ENCODE results near the gene GLG1. TPM values are rescaled to one million over a fixed set of nuclear protein-coding genes. Genes with fewer than 3 reads are reported as not detected.
"Not testable (repeated sequence)": the region's sequence is repeated elsewhere in the genome, so short reads cannot be mapped to it uniquely, and the experiment has no call there.

GLG1 gene
- total RNA-seq, 1 donor from 2014 or later = 49.6 TPM

DNA sequence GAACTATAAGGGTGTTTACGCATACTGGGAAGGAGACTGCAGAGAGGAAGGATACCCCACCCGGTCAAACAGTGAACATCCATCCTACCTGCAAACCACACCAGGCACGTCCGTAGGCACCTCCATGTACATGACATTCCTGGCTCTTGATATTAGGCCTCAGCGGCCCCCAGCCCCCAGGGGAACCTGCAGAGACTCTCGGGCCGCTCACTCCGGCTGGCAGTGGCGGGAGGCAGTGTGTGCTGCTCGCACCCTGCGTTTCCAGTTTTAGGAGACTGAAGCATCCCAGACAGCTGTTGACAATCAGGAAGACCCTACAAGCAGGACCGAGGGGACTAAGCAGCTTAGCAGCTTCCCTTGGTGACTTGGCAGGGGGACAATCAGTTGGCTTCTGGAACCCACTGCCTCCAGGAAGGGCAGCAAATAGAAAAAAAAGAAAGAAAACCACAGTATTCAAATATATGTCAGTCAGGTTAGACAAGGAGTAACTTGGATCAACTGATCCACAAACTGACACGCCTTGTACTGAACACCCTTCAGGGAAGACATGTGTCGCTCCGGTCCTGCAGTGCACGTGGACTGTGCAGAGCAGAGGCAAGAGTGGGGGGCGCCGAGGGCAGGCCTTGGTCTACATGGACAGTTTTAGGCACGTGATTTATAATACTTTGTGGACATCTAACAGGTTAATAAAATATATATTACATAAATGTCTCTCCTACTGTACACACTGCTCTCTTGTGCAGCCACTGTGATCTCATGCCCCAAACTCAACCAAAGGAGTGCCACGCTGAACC lies 155.8 kb downstream of the GLG1 start:
- DNase-seq (ENCODE audit: low spot score) (no peak), ATAC-seq (no peak)

DNA sequence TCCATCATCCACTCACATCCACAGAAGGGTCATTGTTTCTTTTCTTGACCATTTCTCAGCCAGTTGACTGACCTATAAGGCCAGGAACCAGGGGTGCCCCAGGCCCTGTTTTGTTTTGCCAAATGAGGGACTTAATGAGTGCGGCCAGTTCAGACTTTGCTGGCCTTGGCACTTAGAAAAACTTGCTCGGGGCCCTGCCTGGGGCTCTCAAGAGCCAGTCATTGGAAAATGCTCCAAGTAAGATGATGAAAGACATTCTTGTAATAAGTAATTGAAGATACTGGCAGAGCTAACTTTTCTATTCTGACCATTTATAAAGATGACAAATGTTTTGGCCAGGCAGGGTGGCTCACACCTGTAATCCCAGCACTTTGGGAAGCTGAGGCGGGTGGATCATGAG lies 156.7 kb downstream of the GLG1 start:
- DNase-seq (ENCODE audit: low spot score) (no peak), ATAC-seq (no peak)

DNA sequence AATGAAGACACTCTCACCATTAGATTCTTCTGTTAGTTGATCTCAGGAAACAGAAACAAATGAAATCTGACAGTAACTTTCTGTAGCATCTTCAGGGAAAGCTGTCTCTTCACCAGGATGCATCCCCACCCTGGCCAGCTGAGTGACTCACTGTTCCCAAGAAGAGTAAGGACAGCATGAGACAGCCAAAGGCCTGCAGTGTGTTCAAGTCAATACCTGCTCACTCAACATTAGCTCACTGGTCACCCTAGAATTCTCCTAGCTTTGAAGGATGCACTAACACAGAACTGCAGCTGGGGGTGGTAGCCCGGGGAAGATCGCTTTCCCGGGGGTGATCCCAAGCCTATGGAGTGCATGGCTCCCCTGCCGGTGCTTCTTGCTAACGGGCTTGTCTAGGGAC lies 157.4 kb downstream of the GLG1 start:
- no peak for ATAC-seq
- DNase-seq (ENCODE audit: low spot score) = no peak

DNA sequence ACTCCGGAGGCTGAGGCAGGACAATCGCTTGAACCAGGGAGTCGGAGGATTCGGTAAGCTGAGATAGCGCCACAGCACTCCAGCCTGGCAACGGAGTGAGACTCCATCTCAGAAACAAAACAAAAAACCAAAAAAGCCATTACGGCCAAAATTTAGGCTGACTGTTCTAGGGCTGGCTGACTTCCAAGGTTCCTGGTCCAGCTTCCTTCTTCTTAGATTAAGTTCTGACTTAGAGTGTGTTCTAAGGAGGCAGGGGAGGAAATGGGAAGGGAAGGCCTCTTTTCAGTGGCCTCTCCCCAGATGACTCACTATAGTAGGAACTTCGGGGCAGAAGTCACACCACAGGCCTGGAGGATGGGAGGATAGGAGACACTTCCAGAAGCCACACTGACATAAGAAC lies 157.9 kb downstream of the GLG1 start:
- DNase-seq (ENCODE audit: low spot score) (peak; percentile 50), ATAC-seq (peak; percentile 76)

DNA sequence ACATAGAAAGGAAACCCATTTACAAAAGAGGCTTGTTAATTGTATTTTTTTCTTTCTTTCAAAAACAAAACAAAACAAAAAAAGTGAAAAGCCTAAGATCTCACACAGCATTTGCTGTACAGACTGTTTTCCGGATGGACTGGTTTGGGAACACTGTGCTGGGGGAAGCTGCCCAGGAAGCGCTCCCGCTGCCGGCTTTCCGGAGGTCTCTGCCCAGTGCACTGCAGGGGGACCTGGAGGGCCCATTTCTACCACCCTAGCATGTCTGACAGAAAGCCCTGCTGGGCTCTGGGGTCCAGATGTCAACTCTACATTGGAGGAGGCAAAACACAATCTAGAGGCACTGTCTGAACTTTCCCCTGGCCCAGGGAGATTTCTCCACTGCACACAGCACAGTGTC lies 159.3 kb downstream of the GLG1 start:
- DNase-seq (ENCODE audit: low spot score) (no peak), ATAC-seq (peak; percentile 24)

DNA sequence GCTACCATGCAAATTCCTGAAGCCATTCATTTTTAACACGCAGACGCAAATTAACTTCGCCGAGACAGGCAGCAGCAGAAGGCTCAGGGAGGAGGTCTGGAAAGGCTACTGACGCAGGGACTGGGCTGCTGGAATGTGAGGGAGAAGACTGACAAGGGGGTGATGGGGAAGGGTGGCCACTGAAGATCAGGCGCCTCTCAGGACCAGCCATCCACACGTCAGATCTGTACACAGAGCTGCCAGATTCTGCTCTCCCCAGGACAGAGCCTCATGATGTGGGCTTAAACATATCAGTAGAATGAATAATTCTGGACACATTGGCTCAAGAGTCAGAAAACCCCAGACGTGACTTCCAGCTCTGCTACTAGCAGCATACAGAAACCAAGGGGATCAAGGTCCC lies 160.0 kb downstream of the GLG1 start:
- DNase-seq (ENCODE audit: low spot score) (no peak), ATAC-seq (no peak)

DNA sequence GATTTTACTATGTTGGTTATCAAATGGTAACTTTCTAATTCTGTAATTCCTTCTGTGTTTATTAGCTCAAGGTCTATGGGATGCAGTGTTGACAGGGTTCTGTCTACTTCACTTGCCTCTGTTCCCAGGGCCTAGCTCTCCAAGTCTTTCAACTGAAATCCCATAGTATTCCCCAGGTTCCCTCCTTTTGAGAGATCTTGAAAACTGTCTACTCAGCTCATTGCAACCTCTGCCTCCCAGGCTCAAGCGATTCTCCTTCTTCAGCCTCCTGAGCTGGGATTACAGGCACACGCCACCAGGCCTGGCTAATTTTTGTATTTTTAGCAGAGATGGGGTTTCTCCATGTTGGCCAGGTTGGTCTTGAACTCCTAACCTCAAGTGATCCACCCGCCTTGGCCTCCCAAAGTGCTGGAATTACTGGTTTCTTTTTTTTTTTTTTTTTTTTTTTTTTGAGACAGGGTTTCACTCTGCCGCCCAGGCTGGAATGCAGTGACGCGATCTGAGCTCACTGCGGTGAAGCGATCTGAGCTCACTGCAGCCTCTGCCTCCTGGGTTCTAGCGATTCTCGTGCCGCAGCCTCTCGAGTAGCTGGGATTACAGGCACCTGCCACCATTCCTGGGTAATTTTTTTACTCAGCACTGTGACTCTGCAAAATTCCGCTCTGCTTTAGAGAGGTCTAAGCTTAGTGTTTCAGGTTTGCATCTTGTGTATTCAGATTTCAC lies 163.1 kb downstream of the GLG1 start:
- DNase-seq (ENCODE audit: low spot score); ATAC-seq: not testable (repeated sequence)

DNA sequence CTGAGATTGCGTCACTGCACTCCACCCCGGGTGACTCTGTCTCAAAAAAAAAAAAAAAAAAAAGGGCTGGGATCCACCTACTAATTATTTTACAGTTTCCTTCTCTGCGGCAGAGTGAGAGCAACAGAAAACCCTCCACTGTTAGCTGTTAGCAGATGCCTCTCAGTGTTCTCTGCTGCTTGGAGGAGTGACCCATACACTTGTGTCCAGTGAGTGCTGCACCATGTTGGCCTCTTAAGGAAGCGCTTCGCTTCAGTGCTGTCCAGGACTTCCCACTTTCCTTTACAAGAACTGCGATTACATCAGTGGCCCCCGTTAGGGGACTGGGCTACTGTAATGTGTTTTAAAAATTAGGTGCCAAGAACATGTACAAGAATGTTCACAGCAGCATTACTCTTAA lies 167.2 kb downstream of the GLG1 start:
- no peak for DNase-seq (ENCODE audit: low spot score)
- ATAC-seq = peak; percentile 26

DNA sequence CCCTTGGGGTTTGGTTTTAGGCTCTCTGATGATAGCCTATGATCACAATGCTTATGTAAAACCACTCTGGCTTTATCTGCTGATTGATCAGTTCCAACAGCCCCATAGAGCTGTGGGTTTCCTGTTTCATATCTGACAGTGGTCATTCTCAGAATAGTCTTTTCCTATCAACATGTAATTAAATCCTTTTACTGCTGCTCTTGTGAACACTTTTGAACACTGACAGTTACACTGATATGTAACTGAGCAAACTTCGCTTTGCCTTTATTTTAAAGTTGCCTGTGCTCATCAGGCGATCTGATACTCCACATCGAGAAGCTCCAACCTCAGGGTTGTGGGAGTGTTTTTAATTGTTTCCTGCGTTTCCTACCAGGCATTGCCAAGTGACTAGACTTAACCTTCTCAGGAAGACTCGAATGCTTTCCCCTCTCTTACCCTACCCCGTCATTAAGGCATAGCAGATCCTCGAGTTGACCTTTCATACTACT lies 168.4 kb downstream of the GLG1 start:
- no peak for DNase-seq (ENCODE audit: low spot score)
- no peak for ATAC-seq

DNA sequence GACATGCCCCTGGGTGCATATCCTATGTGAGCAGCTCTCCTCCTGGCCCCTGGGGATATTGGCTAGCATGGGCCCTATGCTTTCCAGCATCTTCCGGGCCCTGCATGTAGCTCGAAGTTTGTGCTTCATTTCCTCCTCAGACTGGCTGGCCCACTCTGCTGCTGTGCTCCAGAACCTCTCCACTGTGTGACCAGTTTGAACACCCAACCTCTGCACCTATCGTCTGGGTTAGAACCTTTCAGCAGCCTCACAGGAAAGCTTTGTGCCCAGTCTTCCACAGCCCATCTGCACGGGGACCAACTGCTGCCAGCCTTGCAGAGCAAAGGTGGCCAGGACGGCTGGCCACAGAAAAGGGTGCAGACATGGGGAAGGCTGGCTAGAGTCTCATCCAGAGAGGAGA lies 175.4 kb downstream of the GLG1 start:
- DNase-seq (ENCODE audit: low spot score) = no peak
- ATAC-seq = no peak

DNA sequence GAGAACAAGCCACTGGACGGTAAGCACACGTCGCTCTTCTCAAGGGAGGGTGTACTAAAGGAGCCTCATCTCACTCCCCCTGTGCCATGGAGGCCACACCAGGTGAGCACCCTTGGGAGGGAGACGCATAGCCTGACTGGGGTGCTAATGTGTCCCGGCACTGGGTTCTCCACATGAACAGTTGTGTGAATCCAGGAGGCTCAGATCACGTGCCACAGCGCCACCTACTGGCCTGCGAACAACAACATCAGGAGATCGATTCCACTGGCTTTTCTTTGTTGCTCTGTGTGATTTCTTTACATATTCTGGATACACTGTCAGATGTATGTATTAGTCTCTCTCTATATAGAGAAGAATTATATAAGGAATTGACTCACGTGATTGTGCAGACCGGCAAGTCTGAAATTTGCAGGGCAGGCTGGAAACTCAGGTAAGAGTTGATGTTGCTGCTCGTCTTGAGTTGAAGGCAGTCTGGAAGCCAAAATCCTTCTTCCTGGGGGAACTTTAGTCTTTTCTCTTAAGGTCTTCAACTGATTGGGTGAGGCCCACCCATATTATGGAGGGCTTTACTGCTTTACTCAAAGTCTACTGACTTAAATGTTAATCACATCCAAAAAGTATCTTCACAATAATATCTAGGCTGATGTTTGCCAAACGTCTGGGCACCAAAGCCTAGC lies 176.7 kb downstream of the GLG1 start:
- ATAC-seq = peak; percentile 96
- peak; percentile 55 for DNase-seq (ENCODE audit: low spot score)

DNA sequence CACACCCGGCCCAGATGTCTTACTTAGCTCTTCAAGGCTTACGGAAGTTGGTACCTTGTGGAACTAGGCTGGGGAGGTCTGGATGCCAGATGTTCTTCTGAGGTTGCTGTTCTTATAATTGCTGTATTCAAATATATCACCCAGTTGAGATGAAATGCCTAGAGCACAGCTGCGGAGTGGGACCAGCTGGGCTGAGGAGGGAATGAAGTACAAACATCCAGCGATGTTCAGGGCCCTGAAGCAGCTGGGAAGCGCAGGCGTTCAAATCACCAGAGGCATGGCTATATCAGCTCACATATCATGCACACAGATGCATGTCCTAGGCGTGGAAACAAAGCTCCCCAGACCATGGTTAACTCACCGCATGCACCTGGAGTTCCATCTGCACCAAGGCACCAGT lies 178.4 kb downstream of the GLG1 start:
- ATAC-seq; DNase-seq (ENCODE audit: low spot score): not testable (repeated sequence)

DNA sequence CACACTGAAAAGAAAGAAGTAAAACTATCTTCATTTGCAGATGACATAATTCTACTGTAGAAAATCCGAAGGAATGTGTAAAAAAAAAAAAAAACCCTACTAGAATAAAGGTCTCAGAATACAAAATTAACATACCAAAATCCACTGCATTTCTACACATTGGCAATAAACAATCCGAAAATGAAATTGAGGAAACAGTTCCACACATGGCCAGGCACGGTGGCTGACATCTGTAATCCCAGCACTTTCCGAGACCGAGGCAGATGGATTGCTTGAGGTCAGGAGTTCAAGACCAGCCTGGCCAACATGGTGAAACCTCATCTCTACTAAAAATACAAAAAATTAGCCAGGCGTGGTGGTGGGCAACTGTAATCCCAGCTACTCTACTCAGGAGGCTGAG lies 181.2 kb downstream of the GLG1 start:
- ATAC-seq; DNase-seq (ENCODE audit: low spot score): not testable (repeated sequence)

DNA sequence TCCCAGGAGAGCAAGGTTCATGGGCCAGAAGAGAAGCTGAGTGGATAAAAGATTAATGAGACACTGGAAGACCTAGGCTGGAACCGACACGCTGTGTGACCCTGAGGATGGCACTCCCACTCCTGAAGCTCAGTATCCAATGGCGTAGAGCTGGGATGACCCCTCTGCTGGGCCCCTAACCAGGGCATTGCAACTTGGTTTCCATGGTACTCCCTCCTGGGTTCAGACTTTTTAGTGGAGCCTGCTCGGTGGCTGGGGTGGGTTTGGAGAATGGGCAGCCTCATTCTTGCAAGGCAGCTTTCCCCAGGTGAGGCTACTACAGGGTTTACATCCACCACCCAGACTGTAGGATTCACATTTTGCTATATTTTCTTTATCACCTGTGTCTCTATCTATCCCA lies 183.2 kb downstream of the GLG1 start:
- ATAC-seq; DNase-seq (ENCODE audit: low spot score): not testable (repeated sequence)

DNA sequence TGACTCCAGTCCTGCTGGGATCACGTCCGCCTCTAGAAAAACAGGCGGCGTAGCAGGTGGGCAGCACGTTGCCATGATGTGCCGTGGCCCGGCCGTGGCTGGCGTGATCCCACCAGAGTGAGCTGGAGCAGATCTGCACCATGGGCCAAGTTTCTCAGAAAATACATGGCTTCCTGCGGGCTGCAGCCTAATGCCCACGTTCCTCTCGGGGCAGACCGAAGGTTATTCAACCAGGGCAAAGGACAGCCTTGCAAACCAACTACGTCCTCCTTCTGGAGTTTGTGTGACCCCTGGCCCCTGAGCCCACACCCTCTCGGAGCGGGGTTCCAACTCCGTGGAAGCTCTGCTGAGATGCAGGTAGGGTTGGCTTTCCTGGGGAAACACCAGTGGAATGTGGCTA lies 184.8 kb downstream of the GLG1 start:
- ATAC-seq = peak; percentile 27
- not testable (repeated sequence) for DNase-seq (ENCODE audit: low spot score)

DNA sequence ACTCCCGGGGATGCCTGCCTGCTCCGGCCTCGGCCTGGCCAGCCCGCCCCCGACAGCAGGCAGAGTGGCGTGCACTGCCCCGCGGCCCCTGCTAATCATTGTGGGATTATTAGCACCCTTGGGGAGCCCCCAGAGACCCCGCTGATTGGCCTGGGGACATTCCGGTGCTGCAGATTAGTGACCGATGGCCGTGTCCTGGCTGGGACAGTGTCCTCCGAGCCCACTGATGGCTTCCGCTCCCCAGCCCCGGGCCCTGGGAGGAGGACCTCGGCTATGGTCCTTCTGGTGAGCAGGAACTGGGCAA lies 185.5 kb downstream of the GLG1 start:
- ATAC-seq; DNase-seq (ENCODE audit: low spot score): not testable (repeated sequence)

DNA sequence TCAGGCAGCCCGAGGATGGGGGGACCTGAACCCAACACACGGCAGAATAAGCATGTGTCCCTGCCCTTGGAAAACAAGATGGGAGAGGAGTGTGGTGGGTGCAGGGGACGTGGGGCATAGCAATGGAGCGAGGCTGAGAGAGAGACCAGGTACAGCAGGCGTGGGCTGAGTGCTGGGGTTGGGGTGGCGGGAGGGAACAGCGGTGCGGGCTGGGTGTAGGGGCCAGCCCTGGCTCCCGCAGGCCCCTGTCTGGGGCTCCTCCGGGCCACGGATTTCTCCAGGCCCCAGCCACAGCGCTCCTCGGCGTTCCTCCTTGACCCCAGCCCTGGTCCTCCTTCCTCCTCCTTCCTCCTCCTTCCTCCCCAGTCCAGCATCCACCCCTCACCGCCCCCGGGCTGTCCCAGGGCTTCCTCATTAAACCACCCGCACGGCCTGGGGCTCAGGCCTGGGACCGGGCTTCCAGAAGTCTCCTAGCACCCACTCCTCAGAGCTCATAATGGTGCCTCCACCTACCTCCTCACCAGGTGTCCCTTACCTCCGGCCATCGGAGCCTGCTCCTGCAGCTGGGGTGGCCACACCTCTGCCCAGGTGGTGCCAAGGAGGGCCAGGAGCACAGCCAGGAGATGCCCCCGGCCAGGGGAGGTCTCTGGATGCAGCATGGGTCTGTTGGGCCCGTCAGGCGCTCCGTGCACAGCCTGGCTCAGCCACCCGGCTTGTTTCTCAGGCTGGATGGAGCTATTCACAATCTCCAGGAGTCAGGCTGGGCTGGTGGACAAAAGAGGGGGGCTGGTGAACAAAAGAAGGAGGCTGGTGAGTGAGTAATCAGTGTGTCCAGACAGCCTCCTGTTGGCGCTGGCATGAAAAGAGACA lies 186.1 kb downstream of the GLG1 start, which contains the start of gene CLEC18B:
TSS of gene CLEC18B (minus strand) at position 867 of the 870 bp plus-strand sequence. CDS start at position 659, 208 bp downstream.
- not testable (repeated sequence) for DNase-seq (ENCODE audit: low spot score)
- ATAC-seq = peak; percentile 7

DNA sequence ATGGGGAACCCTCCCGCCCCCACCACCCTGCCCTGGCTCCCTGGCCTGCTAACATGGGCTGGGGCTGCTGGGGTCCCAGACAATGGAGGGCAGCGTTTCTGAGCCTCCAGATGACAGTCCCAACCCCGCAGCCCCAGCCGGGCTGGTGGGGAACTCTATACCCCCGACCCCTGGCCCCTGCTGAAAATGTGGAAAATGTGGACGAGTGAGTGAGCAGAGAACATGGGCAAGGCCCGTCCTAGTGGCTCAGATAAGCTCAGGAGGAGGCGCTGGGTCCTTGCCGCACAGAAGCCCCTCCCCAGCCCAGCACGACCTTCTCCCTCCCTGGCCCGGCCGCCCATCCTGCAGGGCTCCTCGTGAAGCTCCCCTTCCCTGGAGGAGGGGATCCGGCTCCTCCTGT lies 187.1 kb downstream of the GLG1 start:
- not testable (repeated sequence) for DNase-seq (ENCODE audit: low spot score); ATAC-seq

DNA sequence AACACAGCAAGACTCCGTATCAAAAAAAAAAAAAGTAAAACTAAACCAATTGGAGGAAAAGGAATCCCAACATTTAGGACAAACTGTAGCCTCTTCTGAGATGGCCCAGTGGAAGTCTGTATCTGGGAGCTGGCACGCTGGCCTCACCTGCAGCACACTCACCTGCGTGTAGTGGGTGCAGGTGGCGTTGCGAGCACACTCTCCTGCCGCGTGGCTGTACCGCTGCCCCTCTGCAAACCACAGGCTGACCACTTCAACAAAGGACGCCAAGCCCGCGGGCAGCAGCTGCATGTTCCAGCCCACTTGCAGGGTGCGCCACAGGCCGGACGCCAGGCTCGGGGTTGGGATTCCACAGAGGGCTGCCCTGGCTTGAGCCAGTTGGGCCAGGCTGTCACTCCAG lies 189.0 kb downstream of the GLG1 start:
- DNase-seq (ENCODE audit: low spot score); ATAC-seq: not testable (repeated sequence)

DNA sequence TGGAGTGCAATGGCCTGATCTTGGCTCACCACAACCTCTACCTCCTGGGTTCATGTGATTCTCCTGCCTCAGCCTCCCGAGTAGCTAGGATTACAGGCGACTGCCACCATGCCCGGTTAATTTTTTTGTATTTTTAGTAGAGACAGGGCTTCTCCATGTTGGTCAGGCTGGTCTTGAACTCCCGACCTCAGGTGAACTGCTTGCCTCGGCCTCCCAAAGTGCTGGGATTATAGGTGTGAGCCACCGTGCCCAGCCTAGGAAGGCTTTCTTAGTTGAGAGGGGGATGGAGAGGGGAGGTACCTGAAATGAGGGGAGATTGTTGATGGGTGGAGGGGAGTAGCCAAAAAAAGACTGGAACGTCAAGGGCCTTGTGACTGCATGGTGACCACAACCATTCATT lies 193.0 kb downstream of the GLG1 start:
- not testable (repeated sequence) for ATAC-seq; DNase-seq (ENCODE audit: low spot score)

Measured in left lobe of liver (tissue), 2 donors.